Left lung (tissue), 10 donors: ENCODE results near the gene NR5A1. TPM values are rescaled to one million over a fixed set of nuclear protein-coding genes. Genes with fewer than 3 reads are reported as not detected.
A peak's percentile ranks its signal among the peaks of the same experiment; 100 is the strongest.

ENCODE experiments used
- ATAC-seq: fragments of 200-7000 bp; cut with Tn5 transposase; one replicate; pipeline ENCODE4 v1.9.1; 2020; ENCODE audit warnings: moderate library complexity
- DNase-seq, 4 donors: peaks; one replicate each; pipeline ENCODE4 v3.0.0-alpha.2; 2013 to 2020
- H3K27ac ChIP-seq, 2 donors: fragments of 200-600 bp; sonication (generic) in 1 of 2; one replicate each; pipeline versions ENCODE4 v1.5.0 to v1.8.0; 2020 to 2021
- H3K27me3 ChIP-seq, 2 donors: fragments of 200-600 bp; sonication (generic) in 1 of 2; one replicate each; pipeline versions ENCODE4 v1.5.0 to v1.8.0; 2020 to 2021
- H3K36me3 ChIP-seq, 2 donors: fragments of 200-600 bp; sonication (generic) in 1 of 2; one replicate each; pipeline versions ENCODE4 v1.5.0 to v1.8.0; 2020 to 2021
- H3K4me1 ChIP-seq, 2 donors: fragments of 200-600 bp; one replicate each; pipeline ENCODE4 v1.8.0; 2021
- H3K4me3 ChIP-seq, 2 donors: fragments of 200-600 bp; sonication (generic) in 1 of 2; one replicate each; pipeline versions ENCODE4 v1.5.0 to v1.8.0; 2020 to 2021; ENCODE audit warnings: mild to moderate bottlenecking in 1 of 2
- H3K9me3 ChIP-seq, 2 donors: fragments of 200-600 bp; sonication (generic) in 1 of 2; one replicate each; pipeline versions ENCODE4 v1.5.0 to v1.8.0; 2020 to 2021
- CTCF ChIP-seq, 2 donors: fragments of 200-600 bp; sonication (generic) in 1 of 2; IDR thresholded peaks; one replicate each; pipeline versions ENCODE4 v1.5.0 to v1.8.0; 2021; ENCODE audit warnings: antibody characterized with exemption in 2 of 2
- intact Hi-C, 2 donors: fragments of 100-400 bp; cut with DNase I; formaldehyde crosslinking; loops; one replicate each; pipeline versions ENCODE4 v1.11.2 to v1.14.2; 2022
- polyA plus RNA-seq, 6 donors: library from polyadenylated mRNA; unstranded; fragments of 120-200 nt; gene quantifications; one replicate each; pipeline ENCODE4 v1.2.1, GENCODE V29; 2013; ENCODE audit not compliant: insufficient read length in 6 of 6
- total RNA-seq, 2 donors: library from RNA; stranded (reverse); fragmentation: NEBNext Ultra II Directional; extraction: Animal tissue kit (Norgen Biotek cat#: 25700); gene quantifications; one replicate each; pipeline ENCODE4 v1.2.1, GENCODE V29; 2021
- donor health status: DM: no; HTN: yes; CAD: no.
- donor health status: DM: no; HTN: no; CAD: no.

Gene NR5A1
- total and polyA plus RNA-seq, 8 donors: 0.06 to 0.26 (median 0.14) TPM; not detected in 5

- ATAC-seq: no peak
- intact Hi-C loops: no loop called here
- peaks cover 24 to 97% of the 10 kb centered on the region in 2 donors for H3K27me3 ChIP-seq
Observed at GRCh38 chr9:124479371-124479770, 27.8 kb downstream of the NR5A1 start.

GRCh38 chr9:124478354-124478753 is 28.8 kb downstream of the NR5A1 start:
- no peak for TF ChIP-seq CTCF (IDR thresholded peaks at IDR 0.05)

More at GRCh38 chr9:124479371-124479770, 27.8 kb downstream of the NR5A1 start:
- TF ChIP-seq CTCF (IDR thresholded peaks at IDR 0.05): no peak
- Histone ChIP-seq H3K9me3 (no peaks in the 10 kb centered on the region), H3K36me3 (no peaks in the 10 kb centered on the region), H3K4me3 (no peak overlapping the region), H3K4me1 (peaks cover 0 to 18% of the 10 kb centered on the region in 2 donors), H3K27ac (no peak overlapping the region)
- peak in 1 of 4 donors; percentile 61 for DNase-seq

DNA sequence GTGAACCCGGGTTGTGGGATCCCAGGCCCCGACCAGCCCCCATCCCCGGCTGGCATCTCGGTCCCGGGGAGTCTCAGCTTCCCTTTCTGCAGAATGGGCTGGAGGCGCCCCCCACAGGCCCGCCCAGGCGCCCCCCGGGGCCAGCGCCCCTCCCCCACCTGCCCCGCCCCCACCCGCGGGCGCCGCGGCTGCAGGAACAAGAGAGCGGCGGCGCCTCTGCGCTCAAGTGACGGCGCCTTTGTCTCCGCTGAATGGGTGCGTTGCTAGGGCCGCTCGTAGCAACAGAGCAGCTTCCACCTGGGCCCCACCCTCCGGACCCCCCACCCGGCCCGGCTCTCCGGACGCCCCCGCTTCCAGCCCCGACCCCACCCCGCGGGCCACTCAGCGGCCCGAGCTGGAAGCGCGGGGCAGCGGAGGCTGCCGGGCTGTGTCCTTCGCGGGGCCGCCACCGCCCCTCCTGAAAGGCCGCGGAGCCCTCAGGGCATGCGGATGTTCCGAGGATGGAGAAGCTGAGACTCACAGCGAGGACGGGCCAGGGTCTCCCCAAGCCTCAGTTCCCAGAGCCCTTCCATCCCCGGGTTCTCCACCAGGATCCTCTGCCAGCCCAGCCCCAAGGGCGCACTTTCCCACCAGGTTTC is 29.4 kb downstream of the NR5A1 start:
- peak in 2 of 4 donors; percentile 32 to 60 for DNase-seq
- H3K27me3 ChIP-seq: peaks cover 24 to 88% of the 10 kb centered on the region in 2 donors
- H3K4me3 ChIP-seq: no peak overlapping the region
- no peak overlapping the region for H3K27ac ChIP-seq
- intact Hi-C loops: no loop called here
- no peak for ATAC-seq
- H3K9me3 ChIP-seq: no peaks in the 10 kb centered on the region
- peaks cover 0 to 18% of the 10 kb centered on the region in 2 donors for H3K4me1 ChIP-seq
- no peak for TF ChIP-seq CTCF (IDR thresholded peaks at IDR 0.05)
- H3K36me3 ChIP-seq: no peaks in the 10 kb centered on the region

More at GRCh38 chr9:124478354-124478753, 28.8 kb downstream of the NR5A1 start:
- Histone ChIP-seq H3K4me1 (peaks cover 0 to 18% of the 10 kb centered on the region in 2 donors), H3K36me3 (no peaks in the 10 kb centered on the region), H3K27ac (no peak overlapping the region), H3K9me3 (no peaks in the 10 kb centered on the region), H3K27me3 (peaks cover 24 to 92% of the 10 kb centered on the region in 2 donors), H3K4me3 (no peak overlapping the region)
- ATAC-seq (no peak), DNase-seq (peak in 1 of 4 donors; percentile 46)
- intact Hi-C loops: no loop called here

DNA sequence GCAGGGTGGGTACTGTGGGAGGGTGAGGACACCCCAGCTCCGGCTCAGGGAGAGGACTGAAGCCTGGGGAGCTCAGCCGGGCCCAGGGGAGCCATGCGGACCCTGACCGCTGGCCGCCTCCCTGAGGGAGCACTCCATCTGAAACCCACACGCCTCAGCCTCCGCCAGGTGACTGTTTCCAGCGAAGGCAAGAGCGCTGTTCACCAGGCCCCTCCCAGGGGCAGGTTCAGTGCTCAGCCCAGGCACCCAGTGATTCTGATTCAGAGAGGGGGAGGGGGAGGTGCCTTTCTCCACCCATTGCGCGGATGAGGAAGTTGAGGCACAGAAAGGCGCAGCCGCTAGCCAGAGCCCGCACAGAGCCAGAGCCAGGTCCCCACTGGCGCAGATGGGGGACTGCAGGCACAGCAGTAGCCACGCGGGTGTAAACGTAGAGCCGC is 30.0 kb downstream of the NR5A1 start:
- Histone ChIP-seq H3K27me3 (peaks cover 24 to 83% of the 10 kb centered on the region in 2 donors), H3K4me1 (peaks cover 0 to 18% of the 10 kb centered on the region in 2 donors), H3K27ac (no peak overlapping the region), H3K9me3 (no peaks in the 10 kb centered on the region), H3K4me3 (no peak overlapping the region), H3K36me3 (no peaks in the 10 kb centered on the region)
- no peak for ATAC-seq
- TF ChIP-seq CTCF (IDR thresholded peaks at IDR 0.05): no peak
- intact Hi-C loops: no loop called here
- no peak for DNase-seq

DNA sequence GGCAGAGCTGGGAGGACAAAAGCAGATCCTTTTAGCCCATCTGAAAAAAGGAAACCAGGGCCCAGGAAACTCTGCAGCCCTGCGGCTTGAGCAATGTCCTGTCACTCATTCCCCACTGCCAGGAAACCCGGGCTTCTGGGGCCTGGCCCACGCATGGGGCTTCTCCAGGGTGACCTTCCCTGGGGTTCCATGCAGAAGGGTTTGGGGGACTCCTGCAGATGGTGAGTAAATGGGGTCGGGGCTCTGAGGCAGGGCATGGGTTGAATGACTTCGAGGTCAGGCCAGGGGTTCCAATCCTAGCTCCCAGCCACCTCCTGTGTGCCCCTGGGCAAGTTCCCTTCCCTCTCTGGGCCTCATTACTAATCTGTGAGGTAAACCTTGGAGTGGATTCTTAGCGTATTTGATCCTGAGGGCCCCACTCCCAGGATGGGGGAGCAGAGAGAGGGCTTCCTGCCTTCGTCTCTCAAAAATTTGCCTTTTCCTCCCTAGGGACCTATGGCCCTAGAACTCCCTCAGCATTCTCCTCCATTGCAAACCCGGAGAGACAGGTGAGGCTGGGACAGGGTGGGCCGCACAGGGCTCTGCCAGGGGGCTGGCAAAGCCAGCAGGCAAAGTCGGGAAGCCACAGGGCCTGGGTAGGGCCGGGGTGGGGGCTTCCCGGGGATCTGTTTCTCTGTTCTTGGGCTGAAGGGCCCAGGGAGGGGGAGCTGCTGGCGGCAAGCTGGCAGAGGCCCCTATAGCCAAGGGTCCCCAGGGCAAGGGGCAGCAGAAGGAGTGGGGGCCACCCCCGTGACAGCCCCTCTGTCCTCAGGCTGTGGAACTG is 31.1 kb downstream of the NR5A1 start:
- intact Hi-C loops: no loop called here
- no peak overlapping the region for H3K27ac ChIP-seq
- no peak overlapping the region for H3K4me3 ChIP-seq
- H3K9me3 ChIP-seq: no peaks in the 10 kb centered on the region
- H3K4me1 ChIP-seq: peaks cover 0 to 18% of the 10 kb centered on the region in 2 donors
- DNase-seq (peak in 1 of 4 donors; percentile 35), ATAC-seq (no peak)
- peaks cover 24 to 79% of the 10 kb centered on the region in 2 donors for H3K27me3 ChIP-seq
- TF ChIP-seq CTCF (IDR thresholded peaks at IDR 0.05): no peak
- no peaks in the 10 kb centered on the region for H3K36me3 ChIP-seq
